OCI-LY7 (cell line): ENCODE results near the gene MEMO1.

Experiments
- EZH2phosphoT487 ChIP-seq: fragments of 200-600 bp; sonication (generic); IDR thresholded peaks from 2 replicates; pipeline ENCODE4 v1.6.1; 2018; ENCODE audit warnings: low read depth, borderline replicate concordance, mild to moderate bottlenecking, mixed run types, antibody characterized with exemption, low read length, moderate library complexity, mixed read lengths
- TF ChIP-seq, protein P1 (sequence below): fragments of 200-600 bp; sonication (generic); conservative IDR thresholded peaks from 2 replicates; pipeline ENCODE4 v1.5.1; 2014; ENCODE audit warnings: mild to moderate bottlenecking, antibody characterized with exemption, low read length, moderate library complexity, mixed read lengths

DNA sequence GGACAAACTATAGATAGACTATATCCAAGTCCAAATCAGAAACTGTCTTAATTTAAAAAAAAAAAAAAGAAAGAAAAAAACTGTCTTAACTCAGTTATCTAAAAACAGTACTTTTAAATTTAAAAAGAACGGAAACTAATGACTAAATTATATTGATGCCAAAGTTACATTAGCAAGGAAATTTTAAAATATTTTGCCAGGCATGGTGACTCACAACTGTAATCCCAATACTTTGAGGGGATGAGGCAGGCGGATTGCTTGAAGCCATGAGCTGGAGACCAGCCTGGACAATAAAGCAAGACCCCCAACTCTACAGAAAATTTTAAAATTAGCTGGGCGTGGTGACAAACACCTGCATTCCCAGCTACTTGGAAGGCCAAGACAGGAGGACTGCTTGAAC, 30.9 kb downstream of the MEMO1 start:
- TF ChIP-seq EZH2phosphoT487, result no peak
- TF ChIP-seq, protein P1, sequence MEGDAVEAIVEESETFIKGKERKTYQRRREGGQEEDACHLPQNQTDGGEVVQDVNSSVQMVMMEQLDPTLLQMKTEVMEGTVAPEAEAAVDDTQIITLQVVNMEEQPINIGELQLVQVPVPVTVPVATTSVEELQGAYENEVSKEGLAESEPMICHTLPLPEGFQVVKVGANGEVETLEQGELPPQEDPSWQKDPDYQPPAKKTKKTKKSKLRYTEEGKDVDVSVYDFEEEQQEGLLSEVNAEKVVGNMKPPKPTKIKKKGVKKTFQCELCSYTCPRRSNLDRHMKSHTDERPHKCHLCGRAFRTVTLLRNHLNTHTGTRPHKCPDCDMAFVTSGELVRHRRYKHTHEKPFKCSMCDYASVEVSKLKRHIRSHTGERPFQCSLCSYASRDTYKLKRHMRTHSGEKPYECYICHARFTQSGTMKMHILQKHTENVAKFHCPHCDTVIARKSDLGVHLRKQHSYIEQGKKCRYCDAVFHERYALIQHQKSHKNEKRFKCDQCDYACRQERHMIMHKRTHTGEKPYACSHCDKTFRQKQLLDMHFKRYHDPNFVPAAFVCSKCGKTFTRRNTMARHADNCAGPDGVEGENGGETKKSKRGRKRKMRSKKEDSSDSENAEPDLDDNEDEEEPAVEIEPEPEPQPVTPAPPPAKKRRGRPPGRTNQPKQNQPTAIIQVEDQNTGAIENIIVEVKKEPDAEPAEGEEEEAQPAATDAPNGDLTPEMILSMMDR, result no peak
